ENCODE data around the gene RNF17.

- TF ChIP-seq, protein P1, sequence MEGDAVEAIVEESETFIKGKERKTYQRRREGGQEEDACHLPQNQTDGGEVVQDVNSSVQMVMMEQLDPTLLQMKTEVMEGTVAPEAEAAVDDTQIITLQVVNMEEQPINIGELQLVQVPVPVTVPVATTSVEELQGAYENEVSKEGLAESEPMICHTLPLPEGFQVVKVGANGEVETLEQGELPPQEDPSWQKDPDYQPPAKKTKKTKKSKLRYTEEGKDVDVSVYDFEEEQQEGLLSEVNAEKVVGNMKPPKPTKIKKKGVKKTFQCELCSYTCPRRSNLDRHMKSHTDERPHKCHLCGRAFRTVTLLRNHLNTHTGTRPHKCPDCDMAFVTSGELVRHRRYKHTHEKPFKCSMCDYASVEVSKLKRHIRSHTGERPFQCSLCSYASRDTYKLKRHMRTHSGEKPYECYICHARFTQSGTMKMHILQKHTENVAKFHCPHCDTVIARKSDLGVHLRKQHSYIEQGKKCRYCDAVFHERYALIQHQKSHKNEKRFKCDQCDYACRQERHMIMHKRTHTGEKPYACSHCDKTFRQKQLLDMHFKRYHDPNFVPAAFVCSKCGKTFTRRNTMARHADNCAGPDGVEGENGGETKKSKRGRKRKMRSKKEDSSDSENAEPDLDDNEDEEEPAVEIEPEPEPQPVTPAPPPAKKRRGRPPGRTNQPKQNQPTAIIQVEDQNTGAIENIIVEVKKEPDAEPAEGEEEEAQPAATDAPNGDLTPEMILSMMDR (tag by site-specific recombination; IDR thresholded peaks at IDR 0.05), result no peak
- no peak for TF ChIP-seq ZFP3 (tag by site-specific recombination; IDR thresholded peaks at IDR 0.05; ENCODE audit: low read depth)
Measured at GRCh38 chr13:24893863-24894262, 129.9 kb downstream of the RNF17 start.
